ENCODE measurements around the gene GPR84. TPM values are rescaled to one million over a fixed set of nuclear protein-coding genes. Genes with fewer than 3 reads are reported as not detected.

The GPR84 gene
- total and polyA plus RNA-seq, 2 experiments from 2014 or later: not detected

DNA sequence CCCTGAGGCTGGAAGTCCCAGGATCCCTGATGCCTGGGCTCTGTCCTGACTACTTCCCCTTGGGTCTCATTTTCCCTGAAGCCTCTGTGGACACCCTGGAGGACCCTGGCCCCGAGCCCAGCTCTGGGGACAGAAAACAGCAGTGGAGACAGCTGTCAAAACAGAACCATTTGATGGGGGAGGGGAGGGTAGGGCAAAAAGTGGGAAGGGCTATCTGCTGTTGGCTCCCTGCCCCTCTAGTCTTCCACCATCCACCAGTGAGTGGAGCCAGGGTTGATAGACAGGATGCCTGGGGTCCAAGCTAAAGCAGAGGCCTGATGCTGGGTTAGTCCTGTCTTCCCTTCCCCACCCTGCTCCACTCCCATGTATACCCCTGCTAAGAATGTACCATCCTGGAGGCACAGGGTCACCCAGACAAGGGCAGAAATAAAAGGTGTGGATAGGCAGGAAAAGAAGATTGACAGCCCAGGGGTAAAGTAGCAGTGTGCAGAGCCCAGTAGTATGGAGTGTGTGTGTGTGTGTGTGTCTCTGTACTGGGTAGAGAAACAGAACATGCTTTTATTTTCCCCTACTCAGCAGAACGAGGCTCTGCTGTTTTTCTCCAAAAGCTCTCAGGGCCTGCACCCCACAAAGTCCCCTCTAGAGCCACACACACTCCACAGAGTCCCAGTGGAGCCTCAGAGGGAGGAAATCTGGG lies 10.4 kb upstream of the GPR84 start:
- Histone ChIP-seq H3K27ac (no peak overlapping the region), H3K79me2 (ENCODE audit: insufficient read depth) (no peaks in the 10 kb centered on the region), H4K20me1 (ENCODE audit: insufficient read depth) (no peaks in the 10 kb centered on the region), H3K4me3 (no peak overlapping the region), H2AFZ (no peak overlapping the region), H3K36me3 (ENCODE audit: low read depth) (no peaks in the 10 kb centered on the region), H3K9ac (no peak overlapping the region), H3F3A (ENCODE audit: insufficient read depth) (peaks cover 9% of the 10 kb centered on the region; the same call in 1 of the 2 replicates), H3K27me3 (replicated peaks; ENCODE audit: insufficient read depth) (no peaks in the 10 kb centered on the region), H3K4me1 (ENCODE audit: insufficient read depth) (0 out of 2 replicates have a peak, but pooled peaks cover 1% of the 10 kb centered on the region), H3K4me2 (ENCODE audit: unreplicated experiment) (no peak overlapping the region), H3K9me2 (ENCODE audit: insufficient read depth) (no peaks in the 10 kb centered on the region), H3K9me3 (ENCODE audit: low read depth) (no peaks in the 10 kb centered on the region)
- in situ Hi-C loops (cut with MboI): no loop called here
- TF ChIP-seq EZH2 (IDR thresholded peaks at IDR 0.05; ENCODE audit: insufficient read depth, poor library complexity, severe bottlenecking): no peak
- no peak for TF ChIP-seq EZH2phosphoT487 (IDR thresholded peaks at IDR 0.05; ENCODE audit: insufficient read depth, low read depth)
- WGBS, 2 experiments (ENCODE audit: low coverage in 1 of 2, low lambda C conversion rate in 2 of 2, missing lambda C conversion rate in 2 of 2): 30 to 34% methylated on average over 2 of the region's 2 CpGs
- DNase-seq: no peak

- Histone ChIP-seq H4K20me1 (ENCODE audit: insufficient read depth) (no peaks in the 10 kb centered on the region), H3K4me1 (ENCODE audit: insufficient read depth) (peaks cover 10% of the 10 kb centered on the region), H3K27me3 (replicated peaks; ENCODE audit: insufficient read depth) (no peaks in the 10 kb centered on the region), H2AFZ (no peak overlapping the region), H3K4me3 (no peak overlapping the region), H3K4me2 (ENCODE audit: unreplicated experiment) (no peak overlapping the region), H3K9me3 (ENCODE audit: low read depth) (no peaks in the 10 kb centered on the region), H3K27ac (no peak overlapping the region), H3K9ac (no peak overlapping the region), H3K36me3 (ENCODE audit: low read depth) (no peaks in the 10 kb centered on the region), H3F3A (ENCODE audit: insufficient read depth) (peaks cover 14% of the 10 kb centered on the region), H3K9me2 (ENCODE audit: insufficient read depth) (no peaks in the 10 kb centered on the region), H3K79me2 (ENCODE audit: insufficient read depth) (no peaks in the 10 kb centered on the region)
- DNase-seq: no peak
- in situ Hi-C loops (cut with MboI): no loop called here
- TF ChIP-seq EZH2 (IDR thresholded peaks at IDR 0.05; ENCODE audit: insufficient read depth, poor library complexity, severe bottlenecking): no peak
- TF ChIP-seq EZH2phosphoT487 (IDR thresholded peaks at IDR 0.05; ENCODE audit: insufficient read depth, low read depth): no peak
- 94 to 95% methylated on average over 10 of the region's 10 CpGs for WGBS, 2 experiments (ENCODE audit: low coverage in 1 of 2, low lambda C conversion rate in 2 of 2, missing lambda C conversion rate in 2 of 2)
Measured at GRCh38 chr12:54373649-54374561, 9.6 kb upstream of the GPR84 start.

DNA sequence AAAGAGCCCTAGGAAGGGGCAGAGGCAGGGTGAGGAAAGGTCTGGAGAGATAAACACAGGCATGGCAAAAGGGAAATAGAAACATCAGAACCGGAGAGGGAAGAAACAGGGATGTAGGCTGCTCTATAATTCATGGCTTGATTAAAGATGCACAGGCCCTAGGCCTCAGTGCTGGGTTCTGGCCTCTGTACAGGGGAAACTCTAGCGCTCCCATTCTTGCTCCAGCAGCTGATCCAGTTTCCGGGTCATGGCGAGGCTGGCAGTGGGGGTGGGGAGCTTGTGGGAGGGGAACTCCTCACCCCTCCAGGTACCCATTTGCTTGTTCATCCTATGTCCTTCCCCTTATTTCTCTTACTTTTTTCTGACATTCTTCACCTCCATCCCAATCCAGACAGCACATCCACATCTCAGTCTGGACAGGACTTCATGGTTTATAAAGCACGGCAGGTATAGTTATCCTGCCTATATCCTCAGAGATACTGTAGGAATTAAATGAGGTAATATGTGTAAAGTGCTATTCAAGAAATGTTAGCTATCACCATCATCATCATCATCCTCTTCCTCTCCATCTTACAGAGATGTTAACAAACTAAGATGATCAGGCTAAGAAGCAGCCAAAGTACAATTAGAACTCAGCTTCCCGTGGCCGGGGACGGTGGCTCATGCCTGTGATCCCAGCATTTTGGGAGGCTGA lies 8.0 kb upstream of the GPR84 start:
- Histone ChIP-seq H3K4me3 (no peak overlapping the region), H3K36me3 (ENCODE audit: low read depth) (no peaks in the 10 kb centered on the region), H3K79me2 (ENCODE audit: insufficient read depth) (no peaks in the 10 kb centered on the region), H3K4me1 (ENCODE audit: insufficient read depth) (peaks cover 15% of the 10 kb centered on the region), H3F3A (ENCODE audit: insufficient read depth) (peaks cover 18% of the 10 kb centered on the region), H3K4me2 (ENCODE audit: unreplicated experiment) (no peak overlapping the region), H2AFZ (no peak overlapping the region), H3K9me3 (ENCODE audit: low read depth) (no peaks in the 10 kb centered on the region), H4K20me1 (ENCODE audit: insufficient read depth) (no peaks in the 10 kb centered on the region), H3K9me2 (ENCODE audit: insufficient read depth) (no peaks in the 10 kb centered on the region), H3K27me3 (replicated peaks; ENCODE audit: insufficient read depth) (no peaks in the 10 kb centered on the region), H3K9ac (no peak overlapping the region), H3K27ac (no peak overlapping the region)
- no peak for DNase-seq
- in situ Hi-C loops (cut with MboI): no loop called here
- TF ChIP-seq EZH2 (IDR thresholded peaks at IDR 0.05; ENCODE audit: insufficient read depth, poor library complexity, severe bottlenecking): no peak
- no peak for TF ChIP-seq EZH2phosphoT487 (IDR thresholded peaks at IDR 0.05; ENCODE audit: insufficient read depth, low read depth)
- 63 to 70% methylated on average over 8 of the region's 8 CpGs for WGBS, 2 experiments (ENCODE audit: low coverage in 1 of 2, low lambda C conversion rate in 2 of 2, missing lambda C conversion rate in 2 of 2)
